ENCODE measurements around the gene KLRF2.

KLRF2 gene

GRCh38 chr12:9883175-9883574 lies 1.9 kb downstream of the KLRF2 start:
- FAIRE-seq (no peak), DNase-seq (ENCODE audit: insufficient read length, low spot score) (no peak)

GRCh38 chr12:9888665-9889273 lies 7.5 kb downstream of the KLRF2 start:
- FAIRE-seq (no peak), DNase-seq (ENCODE audit: insufficient read length, low spot score) (no peak)

- FAIRE-seq = no peak
Measured at GRCh38 chr12:9895215-9895971, 14.1 kb downstream of the KLRF2 start.

GRCh38 chr12:9897535-9897934 lies 16.2 kb downstream of the KLRF2 start:
- DNase-seq (ENCODE audit: insufficient read length, low spot score) (no peak), FAIRE-seq (no peak)

More at GRCh38 chr12:9895215-9895971, 14.1 kb downstream of the KLRF2 start:
- no peak for DNase-seq (ENCODE audit: insufficient read length, low spot score)

- no peak for DNase-seq (ENCODE audit: insufficient read length, low spot score)
- no peak for FAIRE-seq
Measured at GRCh38 chr12:9899209-9899608, 17.9 kb downstream of the KLRF2 start.

GRCh38 chr12:9900930-9901329 lies 19.6 kb downstream of the KLRF2 start:
- FAIRE-seq = peak; percentile 33
- no peak for DNase-seq (ENCODE audit: insufficient read length, low spot score)

GRCh38 chr12:9902539-9903228 lies 21.4 kb downstream of the KLRF2 start:
- no peak for DNase-seq (ENCODE audit: insufficient read length, low spot score)
- FAIRE-seq = no peak

GRCh38 chr12:9906873-9907272 lies 25.6 kb downstream of the KLRF2 start:
- DNase-seq (ENCODE audit: insufficient read length, low spot score) (no peak), FAIRE-seq (no peak)

- no peak for DNase-seq (ENCODE audit: insufficient read length, low spot score)
- FAIRE-seq = no peak
Measured at GRCh38 chr12:9907769-9908168, 26.5 kb downstream of the KLRF2 start.

- DNase-seq (ENCODE audit: insufficient read length, low spot score) = no peak
- FAIRE-seq = peak; percentile 14
Measured at GRCh38 chr12:9908350-9908749, 27.1 kb downstream of the KLRF2 start.

GRCh38 chr12:9909724-9910123 lies 28.4 kb downstream of the KLRF2 start:
- DNase-seq (ENCODE audit: insufficient read length, low spot score) = no peak
- no peak for FAIRE-seq

GRCh38 chr12:9910716-9911421 lies 29.6 kb downstream of the KLRF2 start:
- FAIRE-seq (no peak), DNase-seq (ENCODE audit: insufficient read length, low spot score) (no peak)

- FAIRE-seq (no peak), DNase-seq (ENCODE audit: insufficient read length, low spot score) (no peak)
Measured at GRCh38 chr12:9911708-9912107, 30.4 kb downstream of the KLRF2 start.

- DNase-seq (ENCODE audit: insufficient read length, low spot score) = no peak
Measured at GRCh38 chr12:9919443-9919842, 38.2 kb downstream of the KLRF2 start.

GRCh38 chr12:9920451-9920850 lies 39.2 kb downstream of the KLRF2 start:
- FAIRE-seq (no peak), DNase-seq (ENCODE audit: insufficient read length, low spot score) (no peak)

More at GRCh38 chr12:9919443-9919842, 38.2 kb downstream of the KLRF2 start:
- FAIRE-seq = no peak

GRCh38 chr12:9922429-9922828 lies 41.1 kb downstream of the KLRF2 start:
- no peak for DNase-seq (ENCODE audit: insufficient read length, low spot score)
- FAIRE-seq = no peak

- FAIRE-seq (peak; percentile 83), DNase-seq (ENCODE audit: insufficient read length, low spot score) (no peak)
Measured at GRCh38 chr12:9925705-9926393, 44.6 kb downstream of the KLRF2 start.

- FAIRE-seq (no peak), DNase-seq (ENCODE audit: insufficient read length, low spot score) (no peak)
Measured at GRCh38 chr12:9926876-9927275, 45.6 kb downstream of the KLRF2 start.

GRCh38 chr12:9928607-9929006 lies 47.3 kb downstream of the KLRF2 start:
- DNase-seq (ENCODE audit: insufficient read length, low spot score) (no peak), FAIRE-seq (no peak)

GRCh38 chr12:9931245-9931644 lies 50.0 kb downstream of the KLRF2 start:
- DNase-seq (ENCODE audit: insufficient read length, low spot score) = no peak
- no peak for FAIRE-seq

- FAIRE-seq (no peak), DNase-seq (ENCODE audit: insufficient read length, low spot score) (no peak)
Measured at GRCh38 chr12:9932270-9932669, 51.0 kb downstream of the KLRF2 start, which contains the start of gene CLEC2A. CLEC2A (minus strand) TSS chr12:9932370; CDS start chr12:9932329, 41 bp downstream.
